ENCODE measurements around the gene NUDT22. TPM values are rescaled to one million over a fixed set of nuclear protein-coding genes. Genes with fewer than 3 reads are reported as not detected.

NUDT22 gene
- total and polyA plus RNA-seq, 2 of the 8 experiments (the other 6 are each of a cell fraction or from before 2014, with no cell fraction given): 43.4 to 69.0 TPM

GRCh38 chr11:64210301-64211020, 15.6 kb upstream of the NUDT22 start:
- Histone ChIP-seq H3K23ac (ENCODE audit: insufficient read length) (no peak overlapping the region), H3K4me3 (ENCODE audit: extremely low read depth in 1 of 4, insufficient read depth in 2 of 4, low read depth in 3 of 4, low read length in 4 of 4) (no peak overlapping the region), H3K27me3 (replicated peaks in 1 of 4; ENCODE audit: control insufficient read depth in 3 of 4, extremely low read depth in 1 of 4, insufficient read depth in 3 of 4, low read length in 3 of 4) (no peaks in the 10 kb centered on the region; a peak in 1 of 7 replicates), H2BK20ac (ENCODE audit: low read length) (no peak overlapping the region), H3K23me2 (ENCODE audit: low read depth, low read length) (no peaks in the 10 kb centered on the region), H2BK5ac (ENCODE audit: low read depth, low read length) (no peak overlapping the region; the same call in 1 of the 2 replicates), H4K8ac (ENCODE audit: extremely low read depth, insufficient read depth, low read length) (no peak overlapping the region), H4K5ac (ENCODE audit: insufficient read length, low read depth, low read length) (no peak overlapping the region), H3K4me2 (ENCODE audit: insufficient read depth in 1 of 2, low read depth in 2 of 2, low read length in 2 of 2) (no peak overlapping the region), H3K14ac (ENCODE audit: insufficient read length) (no peak overlapping the region), H3K79me1 (ENCODE audit: low read depth, low read length) (no peaks in the 10 kb centered on the region), H3K9me3 (ENCODE audit: insufficient read depth in 2 of 2, low read depth in 1 of 2, low read length in 1 of 2) (no peaks in the 10 kb centered on the region), H4K91ac (replicated peaks; ENCODE audit: insufficient read length, low read length) (no peak overlapping the region), H2BK15ac (ENCODE audit: low read length) (no peak overlapping the region), H3K56ac (replicated peaks; ENCODE audit: insufficient read length, low read depth, low read length) (no peak overlapping the region), H3K4ac (replicated peaks; ENCODE audit: insufficient read length, low read depth, low read length) (no peak overlapping the region), H2AFZ (ENCODE audit: low read length) (no peak overlapping the region), H3K36me3 (ENCODE audit: control insufficient read depth in 2 of 4, insufficient read depth in 4 of 4, low read length in 3 of 4) (peaks cover 10 to 19% (median 14%) of the 10 kb centered on the region in 4 experiments; a peak in 7 of 8 replicates), H3K27ac (ENCODE audit: low read depth, low read length) (no peak overlapping the region), H4K20me1 (replicated peaks in 1 of 2; ENCODE audit: control insufficient read depth in 1 of 2, insufficient read depth in 2 of 2, low read length in 2 of 2) (peaks cover 1 to 7% of the 10 kb centered on the region in 2 experiments), H2AK5ac (ENCODE audit: low read depth, low read length) (no peak overlapping the region), H3K18ac (ENCODE audit: extremely low read depth, low read length) (no peak overlapping the region), H3K79me2 (ENCODE audit: control insufficient read depth in 1 of 2, insufficient read depth in 2 of 2, low read length in 2 of 2) (no peaks in the 10 kb centered on the region), H3K9ac (replicated peaks in 1 of 4; ENCODE audit: extremely low read depth in 1 of 4, low read depth in 3 of 4, low read length in 3 of 4) (no peak overlapping the region), H3K4me1 (replicated peaks in 1 of 4; ENCODE audit: control insufficient read depth in 3 of 4, insufficient read depth in 4 of 4, low read length in 3 of 4) (peaks cover 0 to 5% (median 0%) of the 10 kb centered on the region in 4 experiments; a peak in 3 of 7 replicates), H2BK120ac (replicated peaks; ENCODE audit: low read depth, low read length) (no peak overlapping the region), H2BK12ac (ENCODE audit: low read depth, low read length) (no peak overlapping the region)
- FAIRE-seq (no peak), DNase-seq (ENCODE audit: low read depth in 1 of 2, low spot score in 2 of 2) (no peak)
- TF ChIP-seq, protein P1, sequence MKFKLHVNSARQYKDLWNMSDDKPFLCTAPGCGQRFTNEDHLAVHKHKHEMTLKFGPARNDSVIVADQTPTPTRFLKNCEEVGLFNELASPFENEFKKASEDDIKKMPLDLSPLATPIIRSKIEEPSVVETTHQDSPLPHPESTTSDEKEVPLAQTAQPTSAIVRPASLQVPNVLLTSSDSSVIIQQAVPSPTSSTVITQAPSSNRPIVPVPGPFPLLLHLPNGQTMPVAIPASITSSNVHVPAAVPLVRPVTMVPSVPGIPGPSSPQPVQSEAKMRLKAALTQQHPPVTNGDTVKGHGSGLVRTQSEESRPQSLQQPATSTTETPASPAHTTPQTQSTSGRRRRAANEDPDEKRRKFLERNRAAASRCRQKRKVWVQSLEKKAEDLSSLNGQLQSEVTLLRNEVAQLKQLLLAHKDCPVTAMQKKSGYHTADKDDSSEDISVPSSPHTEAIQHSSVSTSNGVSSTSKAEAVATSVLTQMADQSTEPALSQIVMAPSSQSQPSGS (IDR thresholded peaks at IDR 0.05; ENCODE audit: low read length): no peak
- no peak for TF ChIP-seq SAP30 (IDR thresholded peaks at IDR 0.05; ENCODE audit: insufficient read depth, insufficient replicate concordance, low read length)
- 91% methylated on average over 22 of the region's 24 CpGs; no CpG with 5 or more reads in 1 of the 2 experiments for WGBS, 2 experiments (ENCODE audit: extremely low coverage in 1 of 2, insufficient coverage in 1 of 2, insufficient read length in 1 of 2, insufficient replicate concordance in 2 of 2, low coverage in 1 of 2, low lambda C conversion rate in 2 of 2, missing lambda C conversion rate in 1 of 2)
- ChIA-PET CTCF (ENCODE audit: partially characterized antibody) (interaction anchor here (0.7 to 1.7 kb wide), 11 partner anchors 10 to 203 kb away, joined by 3 to 7 read pairs (median 3); no protein-coding TSS in a partner anchor), POLR2A (ENCODE audit: partially characterized antibody) (interaction anchor here (1.2 to 18.4 kb wide), 8 partner anchors 9 to 90 kb away, joined by 3 to 253 read pairs (median 4); partner anchors contain the start of genes NUDT22, STIP1 and TRPT1)

Measured in H1 (cell line).